ENCODE measurements around the gene KIF5C. TPM values are rescaled to one million over a fixed set of nuclear protein-coding genes. Genes with fewer than 3 reads are reported as not detected.

The KIF5C gene
- total and polyA plus RNA-seq, 2 of the 13 experiments (the other 11 are each of a cell fraction or from before 2014, with no cell fraction given): 0.15 to 0.20 TPM

GRCh38 chr2:148928395-148928794 is 53.4 kb downstream of the KIF5C start:
- no peaks in the 10 kb centered on the region for H3K9me3 ChIP-seq (ENCODE audit: low read length)
- ATAC-seq (no peak), DNase-seq (ENCODE audit: low spot score) (no peak), FAIRE-seq (no peak)
- H4K20me1 ChIP-seq (ENCODE audit: insufficient read depth, low read length): no peaks in the 10 kb centered on the region
- ChIA-PET POLR2A (no interaction called here), CTCF (ENCODE audit: low intra/inter-chr PET ratio, low total read pairs) (no interaction called here)
- no peak overlapping the region for H3K9ac ChIP-seq (ENCODE audit: insufficient read depth, low read depth, low read length)
- H3K36me3 ChIP-seq (replicated peaks in 1 of 2; ENCODE audit: control insufficient read depth in 1 of 2, insufficient read depth in 2 of 2, low read length in 2 of 2): no peaks in the 10 kb centered on the region
- no peak overlapping the region for H3K4me2 ChIP-seq (ENCODE audit: low read depth, low read length)
- in situ Hi-C loops (cut with HindIII; ENCODE audit: extremely low pct_ligation_motif_present, low pct_unique_long_range_greater_than_20kb): no loop called here
- no peak overlapping the region for H3K27ac ChIP-seq (ENCODE audit: extremely low read length, insufficient read depth, low read length)
- intact Hi-C loops (cut with micrococcal nuclease; ENCODE audit: unreplicated experiment): no loop called here
- BruUV-seq (replicated peaks): no TSS peak
- no peak overlapping the region for H2AFZ ChIP-seq (ENCODE audit: low read length)
- no peaks in the 10 kb centered on the region for H3K79me2 ChIP-seq (ENCODE audit: insufficient read depth, low read length)
- H3K4me3 ChIP-seq (replicated peaks in 1 of 3; ENCODE audit: insufficient read depth in 1 of 3, low read depth in 2 of 3, low read length in 3 of 3): no peak overlapping the region
- WGBS (ENCODE audit: low lambda C conversion rate): 10% methylated on average over 3 of the region's 3 CpGs
- TF ChIP-seq KDM6A (CRISPR knock-in tag; IDR thresholded peaks at IDR 0.05; ENCODE audit: low read depth) (no peak), KLF6 (CRISPR knock-in tag; IDR thresholded peaks at IDR 0.05) (no peak), ARNT (IDR thresholded peaks at IDR 0.05) (no peak), GABPB1 (CRISPR knock-in tag; IDR thresholded peaks at IDR 0.05) (no peak), THAP7 (CRISPR knock-in tag; IDR thresholded peaks at IDR 0.05) (no peak), ZSCAN22 (CRISPR knock-in tag; IDR thresholded peaks at IDR 0.05) (no peak), ZFY (CRISPR knock-in tag; IDR thresholded peaks at IDR 0.05) (no peak), STAT6 (CRISPR knock-in tag; IDR thresholded peaks at IDR 0.05; ENCODE audit: borderline replicate concordance) (no peak), GABPA (IDR thresholded peaks at IDR 0.05; ENCODE audit: low read depth, low read length) (no peak), GABPA (CRISPR knock-in tag; IDR thresholded peaks at IDR 0.05; ENCODE audit: low read depth) (no peak), RORA (CRISPR knock-in tag; IDR thresholded peaks at IDR 0.05) (no peak), ZZZ3 (CRISPR knock-in tag; IDR thresholded peaks at IDR 0.05; ENCODE audit: borderline replicate concordance) (no peak), CC2D1A (CRISPR knock-in tag; IDR thresholded peaks at IDR 0.05) (no peak), CENPT (CRISPR knock-in tag; IDR thresholded peaks at IDR 0.05; ENCODE audit: low read depth) (no peak), PHF8 (CRISPR knock-in tag; IDR thresholded peaks at IDR 0.05) (no peak), GTF3A (CRISPR knock-in tag; conservative IDR thresholded peaks at IDR 0.05) (no peak)
- TF ChIP-seq, protein P1, sequence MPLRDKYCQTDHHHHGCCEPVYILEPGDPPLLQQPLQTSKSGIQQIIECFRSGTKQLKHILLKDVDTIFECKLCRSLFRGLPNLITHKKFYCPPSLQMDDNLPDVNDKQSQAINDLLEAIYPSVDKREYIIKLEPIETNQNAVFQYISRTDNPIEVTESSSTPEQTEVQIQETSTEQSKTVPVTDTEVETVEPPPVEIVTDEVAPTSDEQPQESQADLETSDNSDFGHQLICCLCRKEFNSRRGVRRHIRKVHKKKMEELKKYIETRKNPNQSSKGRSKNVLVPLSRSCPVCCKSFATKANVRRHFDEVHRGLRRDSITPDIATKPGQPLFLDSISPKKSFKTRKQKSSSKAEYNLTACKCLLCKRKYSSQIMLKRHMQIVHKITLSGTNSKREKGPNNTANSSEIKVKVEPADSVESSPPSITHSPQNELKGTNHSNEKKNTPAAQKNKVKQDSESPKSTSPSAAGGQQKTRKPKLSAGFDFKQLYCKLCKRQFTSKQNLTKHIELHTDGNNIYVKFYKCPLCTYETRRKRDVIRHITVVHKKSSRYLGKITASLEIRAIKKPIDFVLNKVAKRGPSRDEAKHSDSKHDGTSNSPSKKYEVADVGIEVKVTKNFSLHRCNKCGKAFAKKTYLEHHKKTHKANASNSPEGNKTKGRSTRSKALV (CRISPR knock-in tag; IDR thresholded peaks at IDR 0.05): no peak
- TF ChIP-seq, protein P2, sequence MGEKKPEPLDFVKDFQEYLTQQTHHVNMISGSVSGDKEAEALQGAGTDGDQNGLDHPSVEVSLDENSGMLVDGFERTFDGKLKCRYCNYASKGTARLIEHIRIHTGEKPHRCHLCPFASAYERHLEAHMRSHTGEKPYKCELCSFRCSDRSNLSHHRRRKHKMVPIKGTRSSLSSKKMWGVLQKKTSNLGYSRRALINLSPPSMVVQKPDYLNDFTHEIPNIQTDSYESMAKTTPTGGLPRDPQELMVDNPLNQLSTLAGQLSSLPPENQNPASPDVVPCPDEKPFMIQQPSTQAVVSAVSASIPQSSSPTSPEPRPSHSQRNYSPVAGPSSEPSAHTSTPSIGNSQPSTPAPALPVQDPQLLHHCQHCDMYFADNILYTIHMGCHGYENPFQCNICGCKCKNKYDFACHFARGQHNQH (CRISPR knock-in tag; IDR thresholded peaks at IDR 0.05): no peak
- no peaks in the 10 kb centered on the region for H3K4me1 ChIP-seq (ENCODE audit: insufficient read depth, low read length)
- H3K27me3 ChIP-seq (ENCODE audit: control insufficient read depth in 1 of 2, insufficient read depth in 2 of 2, low read length in 2 of 2): no peaks in the 10 kb centered on the region; a peak in 1 of 5 replicates
